Activated CD8-positive, alpha-beta memory T cell treated with anti-CD3 and anti-CD28 coated beads, Interleukin-2, amount 50 U/mL, for 1 hour (primary cell): ENCODE results near the gene MBNL1.

Experiments used
- DNase-seq: peaks from one replicate; pipeline ENCODE4 v3.0.0-alpha.2; 2020; ENCODE audit errors: extremely low read depth

The MBNL1 gene

GRCh38 chr3:152253514-152253913 lies 15.2 kb upstream of the MBNL1 start:
- DNase-seq: no peak

- no peak for DNase-seq
Observed at GRCh38 chr3:152254041-152254440, 14.7 kb upstream of the MBNL1 start.

DNA sequence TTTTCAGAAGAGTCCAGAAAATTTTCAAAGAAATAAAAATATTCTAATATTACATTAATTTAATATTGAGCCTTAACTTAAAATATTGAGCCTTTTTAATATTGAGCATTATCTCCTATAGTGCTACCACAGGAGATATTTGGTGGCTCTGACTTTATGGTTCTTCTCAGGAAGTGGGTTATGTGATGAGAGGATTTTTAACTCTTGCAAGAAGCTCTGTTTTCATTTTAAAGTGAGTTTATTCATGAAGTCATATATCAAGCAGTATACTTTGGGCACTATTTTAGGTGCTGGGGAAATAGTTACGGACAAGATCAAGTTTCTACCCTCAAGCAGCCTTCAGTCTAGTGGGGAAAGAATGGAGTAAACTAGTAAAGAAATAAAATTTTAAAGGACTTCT lies 13.4 kb upstream of the MBNL1 start:
- DNase-seq: no peak

DNA sequence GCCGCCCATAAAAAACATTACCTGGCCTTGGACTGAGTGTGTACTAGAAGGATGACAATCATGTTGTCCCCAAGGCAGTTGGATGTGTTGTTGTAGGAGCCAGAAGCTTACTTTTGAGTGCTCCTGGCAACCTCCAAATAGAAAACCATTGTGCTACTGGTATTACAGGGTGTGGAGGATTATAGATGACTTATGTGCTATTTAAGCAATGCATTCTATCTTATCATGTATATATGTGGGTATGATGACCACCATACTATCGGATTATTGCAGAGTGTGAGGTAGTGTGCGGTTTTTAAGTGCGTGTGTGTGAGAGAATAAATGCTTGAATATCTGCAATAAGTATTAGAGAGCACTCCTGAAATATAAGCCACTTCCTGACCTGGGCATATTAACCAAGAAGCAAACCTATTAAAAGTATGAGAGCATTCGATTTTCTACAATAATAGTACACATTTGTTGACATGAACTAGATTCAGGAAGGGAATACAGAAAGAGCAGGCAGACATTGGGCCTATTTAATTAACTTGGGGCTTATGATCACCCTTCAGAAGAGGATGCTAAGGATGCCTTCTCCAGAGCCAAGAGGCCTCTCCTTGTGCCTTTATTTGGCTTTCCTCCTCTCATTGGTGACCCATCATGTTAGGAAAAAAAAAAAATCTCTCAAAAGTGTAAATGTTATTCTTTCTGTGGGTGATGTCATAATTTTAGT lies 11.7 kb upstream of the MBNL1 start:
- DNase-seq: no peak

DNA sequence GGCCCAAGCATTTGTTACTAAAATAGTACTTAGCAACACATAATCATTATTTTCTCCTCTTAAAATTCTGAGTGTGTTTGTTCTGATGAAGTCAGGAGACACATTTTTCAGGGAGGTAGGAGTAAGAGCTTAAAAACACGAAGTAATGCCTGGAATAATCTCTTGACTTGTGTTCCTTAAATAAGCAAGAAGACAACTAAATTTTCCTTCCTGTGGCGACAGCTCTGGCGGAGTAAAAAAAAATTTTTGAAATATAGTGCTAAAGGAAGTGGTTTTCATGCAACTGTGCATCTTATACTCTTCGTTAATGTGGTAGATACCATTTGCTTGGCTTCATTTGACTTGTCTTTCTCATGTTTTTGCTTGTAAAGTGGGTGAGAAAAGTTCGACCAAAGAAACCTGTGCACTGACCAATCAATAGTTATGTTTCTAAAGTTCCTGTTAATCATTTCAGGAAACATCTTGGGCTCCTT lies 11.1 kb upstream of the MBNL1 start:
- no peak for DNase-seq

DNA sequence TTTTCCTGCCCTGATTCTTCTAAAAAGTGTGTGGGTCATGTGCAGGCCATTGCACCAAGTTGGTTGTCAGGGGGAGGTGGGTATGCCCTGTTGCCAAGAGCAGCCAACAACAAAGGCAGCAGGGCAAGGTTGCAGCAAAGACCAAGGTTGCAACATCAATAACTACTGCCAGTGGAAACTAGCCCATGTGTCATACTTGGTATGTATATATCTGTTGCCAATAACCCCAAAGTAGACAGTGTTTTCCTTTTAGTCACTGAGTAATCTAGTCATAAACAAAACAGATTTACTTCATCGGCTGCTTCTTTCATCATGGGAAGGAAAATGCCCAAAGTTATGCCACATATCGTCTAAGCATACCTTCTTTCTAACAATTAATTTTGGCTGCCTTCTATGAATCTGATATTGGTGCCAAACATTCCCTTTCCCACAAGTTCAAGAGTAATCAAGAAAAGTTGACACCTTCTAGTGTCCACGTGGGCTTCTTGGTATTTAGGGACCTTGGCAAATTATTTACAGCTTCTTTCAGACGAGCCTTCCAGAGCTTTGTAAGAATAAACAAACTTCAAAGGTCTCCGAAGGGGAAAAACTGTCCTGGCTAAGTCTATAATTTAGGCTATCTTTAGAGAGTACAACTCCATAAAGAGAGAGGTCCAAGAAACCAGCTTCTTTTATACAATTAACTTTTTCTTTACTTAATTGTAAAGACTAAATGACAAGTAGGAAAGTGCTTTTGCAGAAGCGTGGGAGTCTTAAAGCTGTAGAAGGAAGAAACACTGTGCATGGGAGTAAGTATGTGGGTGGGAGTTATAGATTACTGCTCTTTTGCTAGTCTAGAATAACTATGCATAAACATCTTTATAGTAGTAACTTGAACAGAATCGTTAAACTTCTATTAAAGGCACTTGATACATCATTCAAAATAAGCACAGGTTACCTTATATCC lies 10.0 kb upstream of the MBNL1 start:
- peak; percentile 73 for DNase-seq

DNA sequence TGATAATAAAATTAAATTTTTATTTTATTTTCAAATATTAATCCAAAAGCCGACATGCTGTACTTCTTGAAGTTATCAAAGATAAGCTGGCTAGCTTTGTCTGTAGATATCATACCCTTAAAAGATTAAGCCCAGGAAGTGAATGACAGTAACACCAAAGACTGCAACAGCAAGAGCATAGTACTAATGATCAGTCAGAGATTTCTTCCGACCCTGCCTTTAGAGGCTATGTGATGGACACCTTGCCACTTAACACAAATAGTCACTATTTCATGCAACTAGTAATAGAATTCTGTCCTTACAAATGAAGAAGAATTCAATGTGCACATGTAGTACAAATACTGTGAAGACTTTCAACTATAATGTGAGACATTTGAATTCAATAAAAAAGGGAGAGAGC lies 9.3 kb upstream of the MBNL1 start:
- DNase-seq: no peak

DNA sequence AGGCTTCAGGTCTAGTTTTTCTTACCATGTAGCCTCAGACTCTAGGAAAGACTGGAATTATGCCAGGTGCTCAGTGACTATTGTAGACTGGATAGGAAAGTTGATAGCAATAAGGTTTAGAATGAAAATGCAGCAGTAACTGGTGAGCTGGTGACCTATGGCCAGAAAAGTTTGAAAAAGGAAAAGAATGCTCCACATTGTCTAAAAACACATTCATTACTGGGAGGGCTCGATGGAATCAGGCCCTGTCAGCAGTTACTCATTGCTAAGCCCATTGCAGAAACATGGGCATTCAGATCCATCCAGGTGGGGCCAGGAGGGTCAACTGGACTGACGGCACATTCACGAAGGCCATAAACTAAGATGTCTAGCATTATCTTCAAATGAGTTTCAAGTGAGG lies 8.7 kb upstream of the MBNL1 start:
- DNase-seq: no peak

- no peak for DNase-seq
Observed at GRCh38 chr3:152260529-152260928, 8.2 kb upstream of the MBNL1 start.

GRCh38 chr3:152261329-152261728 lies 7.4 kb upstream of the MBNL1 start:
- DNase-seq: no peak

- no peak for DNase-seq
Observed at GRCh38 chr3:152263711-152264110, 5.0 kb upstream of the MBNL1 start.

- no peak for DNase-seq
Observed at GRCh38 chr3:152264378-152264777, 4.4 kb upstream of the MBNL1 start.

DNA sequence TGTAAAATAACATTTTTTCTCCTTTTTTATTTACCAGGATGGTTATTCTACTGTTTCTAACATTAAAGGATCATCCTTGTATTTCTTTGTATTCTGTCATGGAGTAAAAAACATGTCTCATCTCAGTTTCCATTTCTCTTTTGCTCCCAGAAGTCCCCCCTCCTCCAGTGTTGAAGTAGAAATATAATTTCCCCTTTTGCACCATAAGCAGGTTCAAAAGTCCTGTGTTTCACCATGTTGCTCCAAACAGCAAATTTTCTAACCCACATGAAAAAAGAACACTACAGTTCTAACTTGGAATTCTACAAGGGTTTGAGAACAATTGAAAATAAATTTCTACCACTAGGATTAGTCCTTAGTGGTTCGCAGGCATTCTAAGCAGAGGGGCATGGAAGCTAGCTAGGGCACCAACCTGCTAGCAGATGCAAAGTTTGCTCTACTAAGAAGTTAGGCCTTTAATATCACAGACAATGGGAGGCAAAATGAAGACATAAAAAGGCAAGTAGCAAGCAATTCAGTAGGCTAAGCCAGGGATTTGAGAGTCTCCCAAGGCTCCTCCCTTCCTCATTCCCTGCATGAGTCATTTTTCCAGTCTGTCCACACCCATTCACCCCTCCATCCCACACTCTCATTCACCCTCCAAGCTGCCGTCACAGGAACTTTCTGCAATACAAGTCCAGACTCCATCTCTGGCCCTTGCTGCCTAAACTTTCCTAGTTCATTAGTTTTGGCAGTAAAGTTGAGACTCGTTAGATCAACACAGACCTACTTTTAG lies 2.3 kb upstream of the MBNL1 start:
- DNase-seq: no peak

DNA sequence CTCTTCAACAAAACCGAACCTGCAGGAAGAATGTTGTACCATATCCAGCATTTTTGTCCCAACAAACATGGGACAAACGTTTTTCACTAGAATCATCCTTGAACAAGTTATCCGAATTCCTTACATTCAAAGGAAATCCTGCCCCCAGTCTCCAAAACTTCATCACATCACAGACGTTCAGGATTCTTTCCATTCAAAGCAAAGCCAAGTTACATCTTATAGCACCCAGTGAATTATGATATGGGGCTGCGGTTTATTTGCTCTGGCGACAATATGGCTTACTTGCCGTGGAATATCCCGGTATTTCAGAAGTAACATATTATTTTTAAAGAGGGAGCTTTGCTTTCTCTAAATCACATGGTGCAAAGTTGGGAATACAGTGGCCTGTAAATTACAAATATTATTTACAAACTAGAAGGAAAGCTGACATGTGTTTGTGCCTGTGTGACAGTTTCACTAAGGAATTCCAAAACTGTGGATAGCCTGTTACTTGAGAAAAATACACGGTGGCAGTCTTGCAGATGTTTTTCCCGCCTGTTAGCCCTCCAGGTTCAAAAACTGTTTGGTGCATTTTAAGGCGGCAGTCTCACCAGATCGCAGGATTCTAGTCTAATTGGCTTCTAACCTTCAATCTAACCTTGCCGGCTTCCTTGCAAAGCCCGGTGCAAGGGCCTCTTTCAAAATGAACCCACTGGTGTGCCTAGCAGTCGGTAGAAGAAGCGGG lies 736 bp upstream of the MBNL1 start:
- DNase-seq: no peak

- DNase-seq: peak; percentile 53
Observed at GRCh38 chr3:152269056-152269830, 514 bp downstream of the MBNL1 start.

- no peak for DNase-seq
Observed at GRCh38 chr3:152269831-152270734, 1.4 kb downstream of the MBNL1 start.

DNA sequence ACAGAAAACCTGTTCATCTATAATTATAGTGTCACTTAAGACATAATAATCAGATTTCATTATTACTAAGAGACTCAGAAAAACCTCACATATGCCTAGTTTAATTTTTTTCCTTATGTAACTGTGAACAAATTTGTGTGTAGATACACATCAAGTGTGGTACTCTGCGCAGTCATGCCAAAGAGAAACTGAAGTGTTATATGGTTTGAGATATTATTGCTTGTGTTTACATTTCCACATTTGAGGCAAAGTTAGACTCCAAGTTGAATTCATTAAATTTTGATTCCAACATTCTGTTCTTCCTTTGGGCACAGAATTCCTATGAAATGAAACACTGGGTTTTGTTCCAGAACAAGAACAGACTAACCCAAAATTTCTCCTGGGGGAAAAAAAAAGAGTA lies 2.2 kb downstream of the MBNL1 start:
- no peak for DNase-seq

GRCh38 chr3:152271501-152272236 lies 2.9 kb downstream of the MBNL1 start:
- DNase-seq: no peak

GRCh38 chr3:152272771-152273242 lies 4.1 kb downstream of the MBNL1 start:
- DNase-seq: peak; percentile 37
